ENCODE measurements around the gene TSSC4. TPM values are rescaled to one million over a fixed set of nuclear protein-coding genes. Genes with fewer than 3 reads are reported as not detected.

Gene TSSC4
- total and polyA plus RNA-seq, 9 of the 15 experiments (the other 6 are each of a cell fraction or from before 2014, with no cell fraction given), result 0.41 to 54.2 (median 11.0) TPM

- TF ChIP-seq NKRF (IDR thresholded peaks at IDR 0.05; ENCODE audit: borderline replicate concordance) (peak; percentile 40; the same call in 1 of the 2 replicates), ZNF318 (IDR thresholded peaks at IDR 0.05; ENCODE audit: borderline replicate concordance in 1 of 2, low read depth in 1 of 2) (no peak), HDAC1 (IDR thresholded peaks at IDR 0.05) (peak in 1 of 2 experiments; percentile 31; a peak in 1 of 4 replicates), HDAC6 (IDR thresholded peaks at IDR 0.05; ENCODE audit: low read depth, low read length) (no peak), YY1 (IDR thresholded peaks at IDR 0.05; ENCODE audit: borderline replicate concordance in 1 of 3, control insufficient read depth in 1 of 3, extremely low read depth in 1 of 3, insufficient read depth in 3 of 3, insufficient read length in 1 of 3, insufficient replicate concordance in 2 of 3, low read depth in 1 of 3, low read length in 2 of 3) (peak in 2 of 3 experiments; percentile 33 to 91), ILK (tag; IDR thresholded peaks at IDR 0.05; ENCODE audit: borderline replicate concordance, low read depth) (no peak), ZNF57 (CRISPR knock-in tag; IDR thresholded peaks at IDR 0.05) (no peak), NR0B1 (IDR thresholded peaks at IDR 0.05; ENCODE audit: partially characterized antibody) (no peak), ZNF347 (CRISPR knock-in tag; IDR thresholded peaks at IDR 0.05; ENCODE audit: low read depth) (no peak), RBM14 (IDR thresholded peaks at IDR 0.05; ENCODE audit: borderline replicate concordance, insufficient read depth, low read depth, low read length) (0 out of 2 replicates have a peak, but pooled peaks have one; percentile 24), ZNF274 (IDR thresholded peaks at IDR 0.05; ENCODE audit: borderline replicate concordance, low read depth, low read length) (no peak), DNMT1 (IDR thresholded peaks at IDR 0.05) (no peak), NR1H2 (CRISPR knock-in tag; IDR thresholded peaks at IDR 0.05) (no peak)
These were observed 349 bp downstream of the TSSC4 start (continued) for GRCh38 chr11:2400762-2401435.

All from K562 (cell line).